M059J (cell line): ENCODE data around the gene BRINP2. TPM values are rescaled to one million over a fixed set of nuclear protein-coding genes. Genes with fewer than 3 reads are reported as not detected.
A peak's percentile ranks its signal among the peaks of the same experiment; 100 is the strongest.

ENCODE experiments used
- DNase-seq: peaks from one replicate; pipeline ENCODE4 v3.0.0-alpha.2; 2012; ENCODE audit warnings: low read depth
- total RNA-seq: library from RNA; depleted of rRNA; stranded (reverse); fragments of >200 nt; shearing (Covaris generic); gene quantifications from 2 replicates; pipeline ENCODE4 v1.2.3, GENCODE V29; 2014

The BRINP2 gene
- total RNA-seq, 1 experiment from 2014 or later: 0.17 TPM

- DNase-seq: no peak
Measured at GRCh38 chr1:177270863-177271262, 100.1 kb downstream of the BRINP2 start.

DNA sequence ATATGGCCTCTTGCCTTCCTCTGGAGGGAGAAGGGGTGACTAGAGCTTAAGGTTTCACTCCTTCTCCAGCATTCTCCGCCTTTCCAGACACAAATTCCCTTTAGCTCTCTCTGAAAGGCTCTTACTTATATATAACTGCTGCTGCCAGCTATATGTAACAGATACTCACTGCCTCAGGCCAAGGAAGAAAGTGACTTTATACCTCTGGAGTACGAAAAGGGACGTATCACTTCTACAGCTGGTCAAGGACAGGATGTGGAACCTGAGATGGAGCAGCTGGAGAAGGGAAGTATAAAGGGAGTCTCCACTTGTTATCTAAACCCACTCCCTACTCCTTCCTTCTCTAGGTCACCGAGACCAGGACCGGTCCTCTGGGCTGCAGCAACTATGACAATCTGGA is 102.4 kb downstream of the BRINP2 start:
- no peak for DNase-seq

GRCh38 chr1:177274687-177275211 is 104.0 kb downstream of the BRINP2 start:
- peak; percentile 3 for DNase-seq

DNA sequence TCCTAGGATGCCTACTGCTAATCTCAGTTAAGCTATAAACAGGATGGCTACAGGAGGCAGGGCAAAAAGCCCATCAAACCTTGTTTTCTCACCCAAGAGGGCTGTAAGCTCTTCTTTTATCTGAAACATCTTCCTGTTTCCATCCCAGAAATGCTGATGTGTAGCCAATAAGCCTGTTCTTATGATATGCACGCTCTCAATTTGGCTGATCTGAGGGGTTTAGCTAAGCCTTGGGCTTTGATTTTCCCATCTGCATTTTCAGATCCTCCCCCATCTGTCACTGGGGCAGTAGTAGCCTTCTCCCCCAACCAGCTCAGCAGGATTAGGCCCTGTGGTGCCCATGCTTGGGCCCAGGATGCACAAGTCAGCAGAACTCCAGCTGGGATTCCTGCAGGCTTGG is 105.0 kb downstream of the BRINP2 start:
- DNase-seq: no peak

GRCh38 chr1:177278626-177279390 is 108.0 kb downstream of the BRINP2 start:
- peak; percentile 4 for DNase-seq

GRCh38 chr1:177281901-177282300 is 111.1 kb downstream of the BRINP2 start:
- no peak for DNase-seq

- no peak for DNase-seq
Measured at GRCh38 chr1:177282976-177283375, 112.2 kb downstream of the BRINP2 start.

GRCh38 chr1:177283380-177283779 is 112.6 kb downstream of the BRINP2 start:
- DNase-seq: no peak

- no peak for DNase-seq
Measured at GRCh38 chr1:177286396-177286795, 115.6 kb downstream of the BRINP2 start.

DNA sequence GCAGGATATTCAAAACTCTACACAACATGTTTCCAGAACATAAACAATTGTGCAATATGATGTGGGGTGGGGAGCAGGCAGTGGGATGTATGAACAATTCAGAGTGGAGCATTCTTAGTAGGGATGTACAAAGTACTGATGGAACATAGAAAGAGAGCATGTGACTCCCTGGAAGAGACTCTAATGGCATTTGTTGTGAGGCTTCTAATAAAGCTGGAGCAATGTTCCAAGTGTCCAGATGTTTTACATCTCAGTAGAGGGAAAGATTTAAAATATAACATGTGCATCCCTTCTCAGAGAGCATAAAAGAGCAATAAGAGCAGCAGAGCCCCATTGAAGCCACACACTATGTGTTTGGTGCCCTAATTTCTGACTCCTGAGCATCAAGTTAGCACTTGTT is 116.5 kb downstream of the BRINP2 start:
- DNase-seq: no peak

DNA sequence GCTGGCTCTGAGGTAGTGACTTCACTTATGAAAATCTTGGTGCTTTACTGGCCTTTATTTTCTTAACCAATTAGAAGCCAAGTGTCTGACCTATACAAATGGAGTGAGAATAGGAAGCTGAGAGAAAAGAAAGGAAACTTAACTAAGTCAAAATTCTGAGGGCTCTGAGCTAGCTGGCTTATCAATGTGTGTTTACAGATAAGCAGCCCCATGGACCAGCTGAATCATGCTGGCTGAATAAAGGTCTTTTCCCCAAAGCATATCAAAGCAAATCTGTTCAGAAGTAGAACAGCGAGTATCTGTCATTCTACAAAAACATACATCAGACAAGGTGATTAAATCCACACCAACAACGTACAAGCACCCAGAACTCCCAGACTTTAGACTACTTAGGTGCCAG is 117.2 kb downstream of the BRINP2 start:
- no peak for DNase-seq

DNA sequence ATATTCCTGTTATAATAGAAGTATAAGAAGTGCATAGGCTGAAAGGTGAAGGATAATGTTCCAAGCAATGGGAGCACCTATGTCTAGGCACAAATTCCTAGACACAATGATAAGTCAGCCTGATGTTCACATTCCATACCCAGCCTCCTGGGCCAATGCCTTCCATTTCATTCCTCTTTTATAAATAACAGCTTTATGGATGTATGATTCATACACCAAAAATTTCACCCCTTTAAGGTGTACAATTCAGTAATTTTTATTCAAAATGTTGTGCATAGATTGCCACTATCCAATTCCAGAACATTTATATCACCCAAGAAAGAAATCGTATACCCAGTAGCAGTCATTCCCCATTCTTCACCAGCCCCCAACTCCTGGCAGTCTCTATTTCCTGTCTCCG is 118.8 kb downstream of the BRINP2 start:
- no peak for DNase-seq

DNA sequence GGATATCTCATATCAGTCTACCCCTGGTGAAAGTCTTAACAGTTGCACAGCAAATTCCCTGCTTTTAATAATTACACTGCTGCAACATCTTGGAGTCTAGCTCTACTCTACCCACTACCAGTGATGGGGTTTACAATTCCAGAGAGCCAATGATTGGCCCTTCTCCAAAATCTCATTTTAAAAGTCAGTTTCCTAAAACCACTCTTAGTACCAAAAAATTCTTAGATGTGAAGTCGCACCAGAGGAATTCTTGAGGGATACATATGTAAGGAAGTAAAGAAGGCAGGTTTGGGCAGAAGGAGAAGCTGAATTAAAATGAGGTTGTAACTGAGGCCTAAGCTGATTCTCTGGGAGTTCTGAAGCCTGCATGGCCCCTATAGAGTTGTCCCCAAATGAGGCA is 129.7 kb downstream of the BRINP2 start:
- DNase-seq: no peak

- no peak for DNase-seq
Measured at GRCh38 chr1:177301425-177302124, 130.8 kb downstream of the BRINP2 start.

GRCh38 chr1:177302357-177303044 is 131.7 kb downstream of the BRINP2 start:
- no peak for DNase-seq

DNA sequence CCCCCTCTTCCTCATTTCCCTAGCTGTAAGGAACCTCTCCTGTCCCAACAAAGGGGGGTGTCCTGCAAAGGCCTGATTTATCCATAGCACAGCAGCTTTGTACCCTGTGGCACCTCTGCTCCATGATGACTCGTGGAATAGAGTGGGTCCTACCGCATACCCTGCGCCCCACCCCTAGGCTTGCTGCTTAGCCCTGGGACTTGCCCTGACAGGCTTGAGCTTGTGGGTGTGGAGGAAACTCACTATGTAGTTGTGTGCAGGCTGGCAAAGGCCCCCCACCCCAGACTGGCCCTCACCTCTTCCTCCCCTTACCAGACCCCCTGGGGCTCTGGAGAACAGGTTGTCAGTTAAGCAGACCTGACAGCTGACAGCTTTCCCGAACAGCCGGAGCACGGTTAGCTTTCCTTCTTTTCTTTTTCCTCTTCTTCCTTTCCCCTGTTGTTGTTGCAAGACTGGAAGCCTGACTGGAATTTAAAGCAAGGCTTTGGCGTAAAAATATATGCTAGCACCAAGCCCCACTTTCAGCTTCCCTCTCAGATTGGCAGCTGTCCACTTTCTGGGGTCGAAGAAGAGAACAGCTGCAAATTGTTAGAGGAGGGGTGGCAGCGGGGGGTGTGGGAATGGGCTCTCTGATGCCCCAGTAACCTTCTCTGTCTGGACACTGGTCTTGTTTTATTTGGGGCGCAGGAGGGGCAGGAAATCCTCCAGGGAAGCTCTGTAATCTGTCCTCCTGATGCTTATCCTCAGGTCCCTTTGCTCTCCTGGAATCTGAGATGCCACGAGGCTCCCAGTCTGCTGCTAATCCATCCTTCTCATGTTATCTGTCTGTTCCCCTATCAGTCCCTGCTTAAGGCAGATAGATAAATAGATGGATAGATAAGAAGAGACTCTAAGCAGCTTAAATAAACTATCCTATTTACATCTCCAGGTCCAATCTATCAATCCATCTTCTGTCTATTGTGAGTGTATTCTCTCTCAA is 134.6 kb downstream of the BRINP2 start:
- DNase-seq: no peak

GRCh38 chr1:177306019-177306415 is 135.3 kb downstream of the BRINP2 start:
- DNase-seq: no peak

DNA sequence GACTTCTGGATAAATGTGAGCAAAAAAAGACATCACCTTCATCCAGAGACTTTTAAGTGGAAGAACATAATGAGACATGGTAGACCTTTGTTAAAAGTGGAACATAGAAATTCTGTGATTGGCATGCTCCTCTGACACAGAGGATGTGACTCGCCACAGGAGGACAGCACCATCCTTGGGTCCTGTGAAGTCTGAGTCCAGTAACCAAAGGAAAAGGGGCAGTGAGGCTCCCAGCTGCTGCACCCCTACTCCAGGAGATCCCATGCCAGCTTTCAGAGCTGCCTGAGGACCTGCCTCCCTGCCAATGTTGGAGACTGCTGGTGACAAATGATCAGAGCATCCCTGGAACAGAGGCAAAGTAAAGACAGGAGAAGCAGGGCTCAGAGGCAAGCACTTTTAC is 136.2 kb downstream of the BRINP2 start:
- DNase-seq: no peak

GRCh38 chr1:177307771-177308170 is 137.0 kb downstream of the BRINP2 start:
- DNase-seq: no peak

DNA sequence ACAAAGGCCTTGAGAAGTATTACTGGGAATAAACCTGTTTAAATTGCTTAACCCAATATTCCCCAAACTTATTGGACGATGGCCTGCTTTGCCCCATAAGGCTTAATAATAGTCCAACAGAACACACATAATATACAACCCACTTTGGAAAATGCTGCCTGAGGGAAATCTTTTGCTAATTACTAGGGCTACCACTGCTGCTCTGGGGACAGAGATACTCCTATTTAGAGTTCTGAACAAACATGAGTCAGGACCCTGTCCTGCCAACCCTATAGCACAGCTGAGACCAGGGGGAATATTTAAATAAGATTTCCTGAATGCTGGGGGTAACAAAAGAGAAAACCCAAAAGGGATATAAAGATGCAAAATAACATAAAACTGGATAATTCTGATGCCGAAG is 139.1 kb downstream of the BRINP2 start:
- no peak for DNase-seq

DNA sequence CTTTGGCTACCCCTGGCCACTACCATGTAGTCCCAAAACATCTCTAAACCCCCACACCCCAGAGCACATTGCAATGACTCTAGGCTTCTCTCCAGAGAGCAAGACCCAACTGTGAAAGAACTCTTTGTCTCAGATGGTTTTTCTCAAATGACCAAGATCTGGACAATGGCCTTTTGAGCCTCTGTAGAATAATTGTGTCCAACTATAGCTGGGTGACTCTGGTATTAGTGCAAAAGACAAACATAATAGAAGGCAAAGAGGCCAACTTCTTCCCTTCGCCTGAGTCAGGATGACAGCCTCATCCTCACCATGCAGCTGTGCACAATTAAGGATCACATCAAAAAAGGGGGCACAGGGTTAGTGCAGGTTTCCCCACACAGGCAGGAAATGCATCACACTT is 139.6 kb downstream of the BRINP2 start:
- no peak for DNase-seq
